Esophagus squamous epithelium (tissue), 4 donors: ENCODE measurements around the gene TAS2R4.

Experiments used
- POLR2A ChIP-seq, 4 donors: fragments of 450-650 bp; IDR thresholded peaks; one replicate each; pipeline ENCODE4 v1.6.1; 2017; ENCODE audit warnings: antibody characterized with exemption in 4 of 4, mild to moderate bottlenecking in 4 of 4, moderate library complexity in 3 of 4
- TF ChIP-seq, protein P1 (sequence below), 6 experiments: fragments of 450-650 bp in 4 of 6; fragments of 200-600 bp in 2 of 6; sonication (generic) in 2 of 6; IDR thresholded peaks; one replicate each; pipeline ENCODE4 v1.5.1; 2016 to 2019; ENCODE audit warnings: antibody characterized with exemption in 6 of 6, mild to moderate bottlenecking in 4 of 6, moderate library complexity in 4 of 6

DNA sequence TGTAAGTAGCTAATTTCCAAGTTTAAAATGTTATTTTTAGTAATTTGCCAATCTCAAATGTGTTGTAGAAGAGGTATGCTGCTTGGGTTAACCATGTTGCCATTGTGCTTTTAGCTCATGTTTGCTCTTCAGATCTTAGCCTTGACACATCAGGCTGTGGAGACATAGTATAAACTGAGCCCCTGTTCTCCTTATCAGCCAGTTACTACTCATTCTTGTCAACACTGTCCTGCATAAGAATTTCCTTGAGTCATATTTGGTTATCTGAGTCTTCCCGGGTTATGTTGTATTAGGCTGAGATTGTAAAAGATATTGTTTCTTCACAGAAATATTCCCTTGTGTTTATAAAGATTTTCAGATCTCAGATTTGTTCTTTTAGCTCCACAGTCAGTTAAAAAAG lies 34.2 kb upstream of the TAS2R4 start:
- TF ChIP-seq, protein P1, sequence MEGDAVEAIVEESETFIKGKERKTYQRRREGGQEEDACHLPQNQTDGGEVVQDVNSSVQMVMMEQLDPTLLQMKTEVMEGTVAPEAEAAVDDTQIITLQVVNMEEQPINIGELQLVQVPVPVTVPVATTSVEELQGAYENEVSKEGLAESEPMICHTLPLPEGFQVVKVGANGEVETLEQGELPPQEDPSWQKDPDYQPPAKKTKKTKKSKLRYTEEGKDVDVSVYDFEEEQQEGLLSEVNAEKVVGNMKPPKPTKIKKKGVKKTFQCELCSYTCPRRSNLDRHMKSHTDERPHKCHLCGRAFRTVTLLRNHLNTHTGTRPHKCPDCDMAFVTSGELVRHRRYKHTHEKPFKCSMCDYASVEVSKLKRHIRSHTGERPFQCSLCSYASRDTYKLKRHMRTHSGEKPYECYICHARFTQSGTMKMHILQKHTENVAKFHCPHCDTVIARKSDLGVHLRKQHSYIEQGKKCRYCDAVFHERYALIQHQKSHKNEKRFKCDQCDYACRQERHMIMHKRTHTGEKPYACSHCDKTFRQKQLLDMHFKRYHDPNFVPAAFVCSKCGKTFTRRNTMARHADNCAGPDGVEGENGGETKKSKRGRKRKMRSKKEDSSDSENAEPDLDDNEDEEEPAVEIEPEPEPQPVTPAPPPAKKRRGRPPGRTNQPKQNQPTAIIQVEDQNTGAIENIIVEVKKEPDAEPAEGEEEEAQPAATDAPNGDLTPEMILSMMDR (IDR thresholded peaks at IDR 0.05), result no peak
- no peak for TF ChIP-seq POLR2A (IDR thresholded peaks at IDR 0.05)
